CD4-positive, alpha-beta T cell treated with Interleukin-4 for 1 hour (primary cell): ENCODE data around the gene ZBTB20.

Experiments used
- DNase-seq, 2 donors: peaks; one replicate each; pipeline ENCODE4 v3.0.0-alpha.2; 2020 to 2022

ZBTB20 gene

GRCh38 chr3:114758831-114759699 is 388.0 kb downstream of the ZBTB20 start:
- no peak for DNase-seq

GRCh38 chr3:114756506-114757279 is 390.4 kb downstream of the ZBTB20 start:
- DNase-seq, result no peak

- DNase-seq, result no peak
Observed at GRCh38 chr3:114746502-114746901, 400.6 kb downstream of the ZBTB20 start.

GRCh38 chr3:114745322-114746240 is 401.5 kb downstream of the ZBTB20 start:
- DNase-seq, result no peak

GRCh38 chr3:114743746-114744485 is 403.2 kb downstream of the ZBTB20 start:
- DNase-seq, result no peak

GRCh38 chr3:114741066-114741465 is 406.0 kb downstream of the ZBTB20 start:
- DNase-seq, result no peak

- no peak for DNase-seq
Observed at GRCh38 chr3:114739627-114740026, 407.5 kb downstream of the ZBTB20 start.

GRCh38 chr3:114732353-114732752 is 414.7 kb downstream of the ZBTB20 start:
- no peak for DNase-seq

- DNase-seq, result no peak
Observed at GRCh38 chr3:114730397-114730796, 416.7 kb downstream of the ZBTB20 start.

- DNase-seq, result no peak
Observed at GRCh38 chr3:114727373-114727772, 419.7 kb downstream of the ZBTB20 start.

- no peak for DNase-seq
Observed at GRCh38 chr3:114725966-114726365, 421.1 kb downstream of the ZBTB20 start.

- no peak for DNase-seq
Observed at GRCh38 chr3:114722530-114722929, 424.6 kb downstream of the ZBTB20 start.

- peak in 1 of 2 donors; percentile 4 for DNase-seq
Observed at GRCh38 chr3:114721864-114722263, 425.2 kb downstream of the ZBTB20 start.

GRCh38 chr3:114721209-114721608 is 425.9 kb downstream of the ZBTB20 start:
- no peak for DNase-seq

- no peak for DNase-seq
Observed at GRCh38 chr3:114718898-114719210, 428.2 kb downstream of the ZBTB20 start.

- DNase-seq, result no peak
Observed at GRCh38 chr3:114718071-114718897, 428.8 kb downstream of the ZBTB20 start.

GRCh38 chr3:114716916-114717315 is 430.2 kb downstream of the ZBTB20 start:
- no peak for DNase-seq

GRCh38 chr3:114716126-114716525 is 431.0 kb downstream of the ZBTB20 start:
- DNase-seq, result no peak

- DNase-seq, result no peak
Observed at GRCh38 chr3:114714957-114715460, 432.1 kb downstream of the ZBTB20 start.

GRCh38 chr3:114714237-114714636 is 432.9 kb downstream of the ZBTB20 start:
- DNase-seq, result no peak
